IMR-90 (cell line): ENCODE measurements around the gene RNPEPL1. TPM values are rescaled to one million over a fixed set of nuclear protein-coding genes. Genes with fewer than 3 reads are reported as not detected.

ENCODE experiments used
- ATAC-seq: fragments of 200-7000 bp; cut with Tn5 transposase; 2 replicates; pipeline ENCODE4 v1.9.1; 2020; ENCODE audit warnings: low read depth, mild to moderate bottlenecking, moderate library complexity
- BruUV-seq: library from RNA; stranded (reverse); fragments of 400-500 nt; replicated peaks from 2 replicates; lab custom pipeline; 2021; lab: Mats Ljungman, UMichigan
- CTCF ChIA-PET: fragments of 300-600 bp; formaldehyde crosslinking; extraction: SDS; loops from one replicate; lab custom pipeline; 2021; ENCODE audit warnings: antibody characterized with exemption; lab: Yijun Ruan, JAX
- POLR2A ChIA-PET: fragments of 300-600 bp; sonication (Branson Sonifier 250); formaldehyde crosslinking; loops from one replicate; lab custom pipeline; 2022; ENCODE audit warnings: antibody characterized with exemption; ENCODE audit not compliant: unreplicated experiment; lab: Charles Lee
- DNase-seq: peaks from one replicate; pipeline ENCODE4 v3.0.0; 2013
- H2AFZ ChIP-seq: replicated peaks from 2 replicates; pipeline ENCODE3; 2013; ENCODE audit warnings: low read length, mild to moderate bottlenecking; ENCODE audit not compliant: poor library complexity
- H2AK5ac ChIP-seq: 2 replicates; pipeline ENCODE4 v1.6.1; 2013; ENCODE audit warnings: low read depth, low read length, inconsistent platforms
- H2AK9ac ChIP-seq: replicated peaks from 2 replicates; pipeline ENCODE3; 2013; ENCODE audit warnings: mild to moderate bottlenecking, low read depth, low read length, moderate library complexity; ENCODE audit not compliant: poor library complexity
- H2BK120ac ChIP-seq: 2 replicates; pipeline ENCODE4 v1.6.1; 2013; ENCODE audit warnings: low read depth, low read length, inconsistent platforms
- H2BK15ac ChIP-seq: 3 replicates; pipeline ENCODE4 v1.6.1; 2013; ENCODE audit warnings: low read depth, low read length, inconsistent platforms
- H2BK20ac ChIP-seq: 2 replicates; pipeline ENCODE4 v1.6.1; 2013; ENCODE audit warnings: low read depth, mild to moderate bottlenecking, inconsistent platforms, low read length, moderate library complexity
- H2BK5ac ChIP-seq: 2 replicates; pipeline ENCODE4 v1.6.1; 2013; ENCODE audit warnings: mild to moderate bottlenecking, low read depth, low read length, inconsistent platforms; ENCODE audit not compliant: poor library complexity, severe bottlenecking
- H3K14ac ChIP-seq: replicated peaks from 2 replicates; pipeline ENCODE4 v1.6.1; 2013; ENCODE audit warnings: low read depth, low read length, inconsistent platforms
- H3K18ac ChIP-seq: 2 replicates; pipeline ENCODE4 v1.6.1; 2013; ENCODE audit warnings: low read depth, low read length, control low read depth
- H3K23ac ChIP-seq: 2 replicates; pipeline ENCODE4 v1.6.1; 2013; ENCODE audit warnings: low read depth, low read length, inconsistent platforms
- H3K27ac ChIP-seq: 2 replicates; pipeline ENCODE4 v1.5.1; 2013; ENCODE audit warnings: mild to moderate bottlenecking, control low read depth, low read length; ENCODE audit not compliant: insufficient read depth
- H3K27me3 ChIP-seq: 2 replicates; pipeline ENCODE4 v1.6.1; 2013; ENCODE audit warnings: low read length; ENCODE audit not compliant: control insufficient read depth, insufficient read depth
- H3K36me3 ChIP-seq: 2 replicates; pipeline ENCODE4 v1.6.1; 2013; ENCODE audit warnings: low read length, mixed read lengths; ENCODE audit not compliant: control insufficient read depth, insufficient read depth
- H3K4ac ChIP-seq: 2 replicates; pipeline ENCODE4 v1.6.1; 2013; ENCODE audit warnings: low read depth, low read length, inconsistent platforms
- H3K4me1 ChIP-seq: 2 replicates; pipeline ENCODE4 v1.6.1; 2013; ENCODE audit warnings: low read length, mixed read lengths; ENCODE audit not compliant: control insufficient read depth, insufficient read depth
- H3K4me2 ChIP-seq: 2 replicates; pipeline ENCODE4 v1.6.1; 2013; ENCODE audit warnings: low read depth, mild to moderate bottlenecking, control low read depth, low read length, moderate library complexity
- H3K4me3 ChIP-seq: 2 replicates; pipeline ENCODE4 v1.5.1; 2013; ENCODE audit warnings: low read depth, mild to moderate bottlenecking, control low read depth, low read length, moderate library complexity; ENCODE audit not compliant: insufficient read depth
- H3K56ac ChIP-seq: 2 replicates; pipeline ENCODE4 v1.6.1; 2013; ENCODE audit warnings: low read length, inconsistent platforms; ENCODE audit not compliant: insufficient read depth; ENCODE audit errors: extremely low read depth
- H3K79me1 ChIP-seq, 2 experiments: 2 replicates each; pipeline ENCODE4 v1.6.1; 2013; ENCODE audit warnings: low read length in 2 of 2, inconsistent platforms in 1 of 2, low read depth in 1 of 2
- H3K9ac ChIP-seq: 2 replicates; pipeline ENCODE4 v1.6.1; 2013; ENCODE audit warnings: low read depth, low read length, control low read depth
- H3K9me1 ChIP-seq: 2 replicates; pipeline ENCODE4 v1.6.1; 2013; ENCODE audit warnings: low read length, inconsistent platforms; ENCODE audit not compliant: insufficient read depth
- H3K9me3 ChIP-seq: 2 replicates; pipeline ENCODE4 v1.6.1; 2013; ENCODE audit warnings: low read length; ENCODE audit not compliant: control insufficient read depth, insufficient read depth
- H4K20me1 ChIP-seq: 2 replicates; pipeline ENCODE4 v1.6.1; 2013; ENCODE audit warnings: low read length, inconsistent platforms; ENCODE audit not compliant: insufficient read depth
- H4K5ac ChIP-seq: 2 replicates; pipeline ENCODE4 v1.6.1; 2013; ENCODE audit warnings: mild to moderate bottlenecking, low read depth, low read length, control low read depth
- H4K8ac ChIP-seq, 2 experiments: 2 replicates each; pipeline ENCODE4 v1.6.1; 2013; ENCODE audit warnings: low read depth in 2 of 2, low read length in 2 of 2, control low read depth in 1 of 2, inconsistent platforms in 1 of 2
- H4K91ac ChIP-seq: 2 replicates; pipeline ENCODE4 v1.6.1; 2013; ENCODE audit warnings: low read depth, low read length, inconsistent platforms; ENCODE audit not compliant: insufficient read depth
- BHLHE40 ChIP-seq: fragments of 150-350 bp; IDR thresholded peaks from 2 replicates; pipeline ENCODE4 v1.6.1; 2016; ENCODE audit warnings: mild to moderate bottlenecking, low read depth, low read length
- WGBS, 2 experiments: methylation state at CpG; one replicate each; pipeline versions ENCODE4 v1.1.5 to v1.1.7; 2013; ENCODE audit warnings: missing lambda C conversion rate in 2 of 2; ENCODE audit not compliant: insufficient read length in 1 of 2; ENCODE audit errors: extremely low coverage in 2 of 2; 5-methylcytosine and 5-hydroxymethylcytosine counted together
- dilution Hi-C: fragments of 300-500 bp; cut with HindIII; formaldehyde crosslinking; loops from one replicate; pipeline ENCODE4 v1.14.3; 2018; ENCODE audit warnings: low sequenced_read_pairs; ENCODE audit not compliant: unreplicated experiment
- in situ Hi-C: fragments of 300-500 bp; cut with MboI; formaldehyde crosslinking; loops from 3 replicates; pipeline ENCODE4 v1.14.3; 2019; ENCODE audit warnings: low sequenced_read_pairs, inconsistent platforms, mixed read lengths
- intact Hi-C: fragments of 100-400 bp; cut with micrococcal nuclease; formaldehyde crosslinking; loops from 2 replicates; pipeline ENCODE4 v1.10.0; 2022
- polyA plus RNA-seq, 3 experiments: library from polyadenylated mRNA; depleted of rRNA; stranded (reverse); fragments of >200 nt; gene quantifications; 2 replicates each; pipeline ENCODE4 v1.2.3, GENCODE V29; 2012; ENCODE audit warnings: low replicate concordance in 1 of 3
- total RNA-seq: library from RNA; depleted of rRNA; stranded (reverse); fragments of >200 nt; gene quantifications from 2 replicates; pipeline ENCODE4 v1.2.3, GENCODE V29; 2012

RNPEPL1 gene
- total and polyA plus RNA-seq, 2 of the 4 experiments (the other 2 are of a cell fraction) = 3.8 to 18.7 TPM

GRCh38 chr2:240525802-240526201 is 42.5 kb upstream of the RNPEPL1 start:
- BruUV-seq = no TSS peak
- Histone ChIP-seq H3K9ac (no peak overlapping the region), H4K91ac (no peak overlapping the region), H2BK20ac (no peak overlapping the region), H4K5ac (no peak overlapping the region), H3K4ac (no peak overlapping the region), H2AFZ (no peak overlapping the region), H3K27me3 (no peaks in the 10 kb centered on the region), H3K4me3 (no peak overlapping the region), H3K9me1 (no peaks in the 10 kb centered on the region; the same call in 1 of the 2 replicates), H3K56ac (no peak overlapping the region), H3K9me3 (peaks cover 21% of the 10 kb centered on the region), H3K27ac (no peak overlapping the region), H2BK15ac (no peak overlapping the region), H3K18ac (no peak overlapping the region), H4K20me1 (no peaks in the 10 kb centered on the region), H2AK9ac (no peak overlapping the region), H3K4me2 (no peak overlapping the region), H4K8ac (no peak overlapping the region), H3K36me3 (peaks cover 15% of the 10 kb centered on the region; the same call in 1 of the 2 replicates), H3K14ac (no peak overlapping the region), H3K23ac (no peak overlapping the region), H3K79me1 (no peaks in the 10 kb centered on the region; a peak in 1 of 4 replicates), H2AK5ac (no peak overlapping the region), H2BK5ac (no peak overlapping the region), H2BK120ac (no peak overlapping the region), H3K4me1 (no peaks in the 10 kb centered on the region)
- ATAC-seq (no peak), DNase-seq (no peak)
- ChIA-PET CTCF (no interaction called here), POLR2A (no interaction called here)
- in situ Hi-C loops (no loop called here), dilution Hi-C loops (no loop called here), intact Hi-C loops (no loop called here)
- no peak for TF ChIP-seq BHLHE40
- WGBS, 2 experiments = 92% methylated on average over 2 of the region's 6 CpGs; no CpG with 5 or more reads in 1 of the 2 experiments
